Peyer's patch (tissue), 4 donors: ENCODE measurements around the gene TRIM63.

Experiments
- CTCF ChIP-seq, 6 experiments: fragments of 450-650 bp in 4 of 6; fragments of 200-600 bp in 2 of 6; sonication (generic) in 1 of 6; IDR thresholded peaks; one replicate each; pipeline ENCODE4 v1.5.1; 2017 to 2019; ENCODE audit warnings: antibody characterized with exemption in 6 of 6, mild to moderate bottlenecking in 3 of 6, moderate library complexity in 1 of 6
- POLR2A ChIP-seq, 2 donors: fragments of 450-650 bp; IDR thresholded peaks; one replicate each; pipeline ENCODE4 v1.5.1; 2017; ENCODE audit warnings: antibody characterized with exemption in 2 of 2, mild to moderate bottlenecking in 2 of 2, moderate library complexity in 2 of 2

GRCh38 chr1:26111530-26112406 lies 44.3 kb upstream of the TRIM63 start, which contains the start of gene PDIK1L:
- peak in 1 of 6 experiments; percentile 1 for TF ChIP-seq CTCF (IDR thresholded peaks at IDR 0.05)
- TF ChIP-seq POLR2A (IDR thresholded peaks at IDR 0.05) = peak; percentile 59 to 67
